ENCODE results near the gene CACNA1C.

CACNA1C gene

GRCh38 chr12:2652401-2653081, 599.8 kb downstream of the CACNA1C start:
- no peak for DNase-seq
- no peak for TF ChIP-seq CTCF (IDR thresholded peaks at IDR 0.05; ENCODE audit: low read depth, low read length)

GRCh38 chr12:2653461-2653965, 600.7 kb downstream of the CACNA1C start:
- Histone ChIP-seq H3K4me3 (ENCODE audit: low read depth, low read length) (no peak overlapping the region), H3K27me3 (peaks cover 40% of the 10 kb centered on the region), H3K36me3 (no peaks in the 10 kb centered on the region), H3K4me1 (no peaks in the 10 kb centered on the region), H3K9me3 (no peaks in the 10 kb centered on the region)
- DNase-seq = no peak
- no peak for TF ChIP-seq CTCF (IDR thresholded peaks at IDR 0.05; ENCODE audit: low read depth, low read length)

More at GRCh38 chr12:2652401-2653081, 599.8 kb downstream of the CACNA1C start:
- Histone ChIP-seq H3K9me3 (no peaks in the 10 kb centered on the region), H3K4me3 (ENCODE audit: low read depth, low read length) (no peak overlapping the region), H3K27me3 (peaks cover 37% of the 10 kb centered on the region), H3K4me1 (no peaks in the 10 kb centered on the region), H3K36me3 (no peaks in the 10 kb centered on the region)

DNA sequence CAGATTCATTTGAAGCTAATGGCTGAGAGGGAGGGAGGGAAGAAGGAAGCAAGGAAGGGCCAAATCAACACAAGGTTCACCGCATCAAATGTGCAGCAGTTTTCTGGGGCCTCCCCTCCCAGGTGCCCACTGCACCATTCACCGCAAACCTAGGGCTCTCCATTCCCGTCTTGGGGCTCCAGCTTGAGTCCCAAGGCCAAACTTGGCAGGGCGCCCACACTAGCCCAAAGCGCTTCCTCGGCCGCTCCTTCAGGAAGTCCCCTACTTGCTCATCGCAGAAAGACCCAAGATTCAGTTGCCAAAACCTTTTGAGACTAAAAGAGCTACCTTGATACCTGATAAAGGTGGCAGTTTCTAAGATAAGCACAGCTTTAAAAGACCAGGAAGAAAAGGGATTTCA, 601.5 kb downstream of the CACNA1C start:
- no peak for DNase-seq
- no peaks in the 10 kb centered on the region for H3K4me1 ChIP-seq
- no peaks in the 10 kb centered on the region for H3K36me3 ChIP-seq
- no peaks in the 10 kb centered on the region for H3K9me3 ChIP-seq
- peaks cover 32% of the 10 kb centered on the region for H3K27me3 ChIP-seq
- no peak overlapping the region for H3K4me3 ChIP-seq (ENCODE audit: low read depth, low read length)
- no peak for TF ChIP-seq CTCF (IDR thresholded peaks at IDR 0.05; ENCODE audit: low read depth, low read length)

DNA sequence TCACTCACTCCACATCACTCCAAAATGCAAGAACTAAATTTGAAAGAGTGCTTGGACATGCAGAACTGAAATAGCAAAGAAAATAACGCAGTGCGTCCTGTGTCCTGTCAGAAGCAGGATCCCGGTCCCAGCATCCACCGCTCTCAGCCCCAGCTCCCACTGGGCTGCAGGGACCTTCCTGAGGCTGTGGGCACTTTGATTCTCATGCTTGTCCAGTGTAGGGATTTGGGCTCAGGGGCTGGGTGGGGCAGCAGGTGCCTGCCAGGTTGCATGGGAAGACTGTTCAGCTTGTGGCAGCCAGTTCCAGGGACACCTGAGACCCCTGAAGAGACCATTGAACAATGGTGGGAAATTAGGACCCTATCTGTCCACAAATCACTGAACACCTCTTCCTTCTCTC, 602.0 kb downstream of the CACNA1C start:
- Histone ChIP-seq H3K27me3 (peaks cover 27% of the 10 kb centered on the region), H3K4me1 (no peaks in the 10 kb centered on the region), H3K9me3 (no peaks in the 10 kb centered on the region), H3K4me3 (ENCODE audit: low read depth, low read length) (no peak overlapping the region), H3K36me3 (no peaks in the 10 kb centered on the region)
- DNase-seq = no peak
- no peak for TF ChIP-seq CTCF (IDR thresholded peaks at IDR 0.05; ENCODE audit: low read depth, low read length)

DNA sequence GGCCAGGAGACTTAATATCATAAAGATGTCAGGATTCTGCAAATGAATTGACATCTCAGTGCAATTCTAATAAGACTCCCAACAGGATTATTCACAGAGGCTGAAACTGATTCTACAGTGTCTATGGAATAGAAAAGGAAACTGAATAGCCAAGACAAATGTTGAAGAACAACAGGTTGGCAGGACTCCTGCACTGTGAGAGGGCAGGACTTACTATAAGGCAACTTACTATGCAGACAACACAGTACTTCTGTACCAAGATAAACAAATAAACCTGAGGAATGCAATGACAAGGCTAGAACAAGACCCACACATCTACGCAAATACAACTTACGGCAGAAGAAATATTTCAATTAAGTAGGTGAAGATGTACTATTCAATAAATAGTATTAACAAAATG, 609.7 kb downstream of the CACNA1C start:
- Histone ChIP-seq H3K9me3 (no peaks in the 10 kb centered on the region; the same call in 1 of the 2 replicates), H3K36me3 (no peaks in the 10 kb centered on the region), H3K27me3 (peaks cover 24% of the 10 kb centered on the region), H3K4me1 (no peaks in the 10 kb centered on the region), H3K4me3 (ENCODE audit: low read depth, low read length) (no peak overlapping the region)
- TF ChIP-seq CTCF (IDR thresholded peaks at IDR 0.05; ENCODE audit: low read depth, low read length) = no peak
- no peak for DNase-seq
